ENCODE results near the gene MEX3C.

The MEX3C gene

GRCh38 chr18:51196811-51197660 is 445 bp downstream of the MEX3C start:
- peak; percentile 25 for ATAC-seq
- TF ChIP-seq GLIS3 (CRISPR knock-in tag; IDR thresholded peaks at IDR 0.05) (no peak), ARNTL (CRISPR knock-in tag; IDR thresholded peaks at IDR 0.05; ENCODE audit: borderline replicate concordance, low read depth) (no peak), OSR1 (CRISPR knock-in tag; IDR thresholded peaks at IDR 0.05) (no peak), PPARA (CRISPR knock-in tag; IDR thresholded peaks at IDR 0.05; ENCODE audit: borderline replicate concordance) (no peak), BACH2 (CRISPR knock-in tag; IDR thresholded peaks at IDR 0.05; ENCODE audit: borderline replicate concordance) (no peak), ZFP30 (CRISPR knock-in tag; IDR thresholded peaks at IDR 0.05) (no peak), TOX (CRISPR knock-in tag; IDR thresholded peaks at IDR 0.05; ENCODE audit: borderline replicate concordance) (no peak), RARB (CRISPR knock-in tag; IDR thresholded peaks at IDR 0.05) (no peak), TSHZ2 (CRISPR knock-in tag; IDR thresholded peaks at IDR 0.05) (no peak), ZNF70 (CRISPR knock-in tag; IDR thresholded peaks at IDR 0.05) (no peak), ZNF8 (CRISPR knock-in tag; IDR thresholded peaks at IDR 0.05) (no peak), ISL1 (CRISPR knock-in tag; IDR thresholded peaks at IDR 0.05) (no peak), CSDC2 (CRISPR knock-in tag; IDR thresholded peaks at IDR 0.05) (no peak)
- TF ChIP-seq, protein P1, sequence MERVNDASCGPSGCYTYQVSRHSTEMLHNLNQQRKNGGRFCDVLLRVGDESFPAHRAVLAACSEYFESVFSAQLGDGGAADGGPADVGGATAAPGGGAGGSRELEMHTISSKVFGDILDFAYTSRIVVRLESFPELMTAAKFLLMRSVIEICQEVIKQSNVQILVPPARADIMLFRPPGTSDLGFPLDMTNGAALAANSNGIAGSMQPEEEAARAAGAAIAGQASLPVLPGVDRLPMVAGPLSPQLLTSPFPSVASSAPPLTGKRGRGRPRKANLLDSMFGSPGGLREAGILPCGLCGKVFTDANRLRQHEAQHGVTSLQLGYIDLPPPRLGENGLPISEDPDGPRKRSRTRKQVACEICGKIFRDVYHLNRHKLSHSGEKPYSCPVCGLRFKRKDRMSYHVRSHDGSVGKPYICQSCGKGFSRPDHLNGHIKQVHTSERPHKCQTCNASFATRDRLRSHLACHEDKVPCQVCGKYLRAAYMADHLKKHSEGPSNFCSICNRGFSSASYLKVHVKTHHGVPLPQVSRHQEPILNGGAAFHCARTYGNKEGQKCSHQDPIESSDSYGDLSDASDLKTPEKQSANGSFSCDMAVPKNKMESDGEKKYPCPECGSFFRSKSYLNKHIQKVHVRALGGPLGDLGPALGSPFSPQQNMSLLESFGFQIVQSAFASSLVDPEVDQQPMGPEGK (CRISPR knock-in tag; IDR thresholded peaks at IDR 0.05; ENCODE audit: borderline replicate concordance): no peak
- TF ChIP-seq, protein P2, sequence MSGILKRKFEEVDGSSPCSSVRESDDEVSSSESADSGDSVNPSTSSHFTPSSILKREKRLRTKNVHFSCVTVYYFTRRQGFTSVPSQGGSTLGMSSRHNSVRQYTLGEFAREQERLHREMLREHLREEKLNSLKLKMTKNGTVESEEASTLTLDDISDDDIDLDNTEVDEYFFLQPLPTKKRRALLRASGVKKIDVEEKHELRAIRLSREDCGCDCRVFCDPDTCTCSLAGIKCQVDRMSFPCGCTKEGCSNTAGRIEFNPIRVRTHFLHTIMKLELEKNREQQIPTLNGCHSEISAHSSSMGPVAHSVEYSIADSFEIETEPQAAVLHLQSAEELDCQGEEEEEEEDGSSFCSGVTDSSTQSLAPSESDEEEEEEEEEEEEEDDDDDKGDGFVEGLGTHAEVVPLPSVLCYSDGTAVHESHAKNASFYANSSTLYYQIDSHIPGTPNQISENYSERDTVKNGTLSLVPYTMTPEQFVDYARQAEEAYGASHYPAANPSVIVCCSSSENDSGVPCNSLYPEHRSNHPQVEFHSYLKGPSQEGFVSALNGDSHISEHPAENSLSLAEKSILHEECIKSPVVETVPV (CRISPR knock-in tag; IDR thresholded peaks at IDR 0.05): no peak

- TF ChIP-seq ESRRG (CRISPR knock-in tag; IDR thresholded peaks at IDR 0.05) (no peak), TCF4 (CRISPR knock-in tag; IDR thresholded peaks at IDR 0.05; ENCODE audit: borderline replicate concordance) (no peak), ZC3H10 (CRISPR knock-in tag; IDR thresholded peaks at IDR 0.05) (no peak), CSDC2 (CRISPR knock-in tag; IDR thresholded peaks at IDR 0.05) (no peak), ZNF565 (CRISPR knock-in tag; conservative IDR thresholded peaks at IDR 0.05; ENCODE audit: low read depth) (no peak), ZFP30 (CRISPR knock-in tag; IDR thresholded peaks at IDR 0.05) (no peak), GLIS3 (CRISPR knock-in tag; IDR thresholded peaks at IDR 0.05) (no peak), ZNF8 (CRISPR knock-in tag; IDR thresholded peaks at IDR 0.05) (no peak), PPARA (CRISPR knock-in tag; IDR thresholded peaks at IDR 0.05; ENCODE audit: borderline replicate concordance) (no peak), BACH2 (CRISPR knock-in tag; IDR thresholded peaks at IDR 0.05; ENCODE audit: borderline replicate concordance) (no peak), ZNF70 (CRISPR knock-in tag; IDR thresholded peaks at IDR 0.05) (no peak), SNAI2 (CRISPR knock-in tag; IDR thresholded peaks at IDR 0.05) (no peak), ZFP3 (CRISPR knock-in tag; IDR thresholded peaks at IDR 0.05) (no peak), RARB (CRISPR knock-in tag; IDR thresholded peaks at IDR 0.05) (no peak)
- TF ChIP-seq, protein P3, sequence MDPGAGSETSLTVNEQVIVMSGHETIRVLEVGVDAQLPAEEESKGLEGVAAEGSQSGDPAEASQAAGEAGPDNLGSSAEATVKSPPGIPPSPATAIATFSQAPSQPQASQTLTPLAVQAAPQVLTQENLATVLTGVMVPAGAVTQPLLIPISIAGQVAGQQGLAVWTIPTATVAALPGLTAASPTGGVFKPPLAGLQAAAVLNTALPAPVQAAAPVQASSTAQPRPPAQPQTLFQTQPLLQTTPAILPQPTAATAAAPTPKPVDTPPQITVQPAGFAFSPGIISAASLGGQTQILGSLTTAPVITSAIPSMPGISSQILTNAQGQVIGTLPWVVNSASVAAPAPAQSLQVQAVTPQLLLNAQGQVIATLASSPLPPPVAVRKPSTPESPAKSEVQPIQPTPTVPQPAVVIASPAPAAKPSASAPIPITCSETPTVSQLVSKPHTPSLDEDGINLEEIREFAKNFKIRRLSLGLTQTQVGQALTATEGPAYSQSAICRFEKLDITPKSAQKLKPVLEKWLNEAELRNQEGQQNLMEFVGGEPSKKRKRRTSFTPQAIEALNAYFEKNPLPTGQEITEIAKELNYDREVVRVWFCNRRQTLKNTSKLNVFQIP (CRISPR knock-in tag; IDR thresholded peaks at IDR 0.05; ENCODE audit: borderline replicate concordance, low read depth): no peak
- TF ChIP-seq, protein P2 (CRISPR knock-in tag; IDR thresholded peaks at IDR 0.05): no peak
- TF ChIP-seq, protein P4, sequence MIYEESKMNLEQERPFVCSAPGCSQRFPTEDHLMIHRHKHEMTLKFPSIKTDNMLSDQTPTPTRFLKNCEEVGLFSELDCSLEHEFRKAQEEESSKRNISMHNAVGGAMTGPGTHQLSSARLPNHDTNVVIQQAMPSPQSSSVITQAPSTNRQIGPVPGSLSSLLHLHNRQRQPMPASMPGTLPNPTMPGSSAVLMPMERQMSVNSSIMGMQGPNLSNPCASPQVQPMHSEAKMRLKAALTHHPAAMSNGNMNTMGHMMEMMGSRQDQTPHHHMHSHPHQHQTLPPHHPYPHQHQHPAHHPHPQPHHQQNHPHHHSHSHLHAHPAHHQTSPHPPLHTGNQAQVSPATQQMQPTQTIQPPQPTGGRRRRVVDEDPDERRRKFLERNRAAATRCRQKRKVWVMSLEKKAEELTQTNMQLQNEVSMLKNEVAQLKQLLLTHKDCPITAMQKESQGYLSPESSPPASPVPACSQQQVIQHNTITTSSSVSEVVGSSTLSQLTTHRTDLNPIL (CRISPR knock-in tag; IDR thresholded peaks at IDR 0.05; ENCODE audit: low read depth): no peak
- ATAC-seq: 0 out of 3 replicates have a peak, but pooled peaks have one; percentile 0
These were observed 1.2 kb downstream of the MEX3C start for GRCh38 chr18:51196118-51196810.

All from SK-N-SH treated with all-trans-retinoic acid at 6 μM for 48 hours (cell line).